Measurements from ENCODE around the gene AHDC1. TPM values are rescaled to one million over a fixed set of nuclear protein-coding genes. Genes with fewer than 3 reads are reported as not detected.

Gene AHDC1
- total RNA-seq, 1 donor from 2014 or later, result 46.6 TPM

DNA sequence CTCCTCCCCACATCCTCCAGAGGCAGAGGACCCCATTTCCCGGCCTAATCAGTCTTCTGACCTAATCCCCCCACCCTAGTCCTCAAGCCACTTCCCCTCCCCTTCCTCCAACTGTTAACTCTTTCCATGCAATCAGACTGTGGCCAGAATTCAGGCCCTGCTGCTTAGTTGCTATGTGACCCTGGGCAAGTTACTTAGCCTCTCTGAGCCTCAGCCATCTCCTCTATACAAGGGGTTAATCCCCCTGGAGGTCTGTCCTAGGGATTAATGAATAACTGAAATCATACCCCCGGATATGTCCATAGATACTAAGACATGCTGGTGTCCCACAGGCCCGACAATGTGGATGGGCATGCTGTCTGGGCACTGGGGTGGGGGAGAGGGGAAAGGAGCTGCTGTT lies 18.3 kb downstream of the AHDC1 start:
- no peak for DNase-seq (ENCODE audit: low read depth)

DNA sequence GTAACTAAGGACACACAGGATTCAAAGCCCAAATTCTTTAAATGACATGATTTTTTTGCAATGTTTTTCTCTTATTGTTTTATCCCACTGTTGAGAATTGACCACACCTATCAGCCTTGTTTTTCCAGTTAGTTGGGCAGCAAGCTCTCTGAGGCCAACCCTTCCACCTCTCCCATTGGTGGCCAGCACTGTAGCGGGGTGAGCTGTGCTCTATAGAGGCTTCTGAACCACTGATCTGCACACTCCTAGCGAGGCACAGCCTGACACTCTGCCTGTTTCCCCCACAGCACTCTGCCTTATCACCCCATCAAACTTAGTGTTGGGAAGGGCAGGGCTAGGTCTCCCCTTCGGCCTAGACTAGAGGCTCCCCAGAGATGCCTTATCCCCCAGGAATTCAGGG lies 19.5 kb downstream of the AHDC1 start:
- no peak for DNase-seq (ENCODE audit: low read depth)

DNA sequence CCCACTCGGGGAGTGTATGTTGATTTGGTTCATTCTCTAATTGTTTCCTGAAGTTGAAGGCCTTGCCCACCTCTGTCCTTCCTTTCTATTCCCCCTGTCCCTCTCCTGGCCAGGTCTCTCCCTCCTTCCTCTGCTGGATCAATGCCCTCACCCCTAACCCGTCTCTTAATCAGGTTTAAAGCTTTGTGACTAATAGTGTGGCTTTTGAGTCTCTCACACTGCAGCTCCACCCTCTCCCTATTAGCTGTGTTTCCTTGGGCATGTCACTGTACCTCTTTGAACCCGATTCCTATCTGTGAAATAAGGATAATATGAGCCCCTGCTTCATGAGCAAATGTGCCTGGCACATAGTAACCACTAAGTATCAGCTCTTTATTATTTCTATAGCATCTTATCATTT lies 20.5 kb downstream of the AHDC1 start:
- DNase-seq (ENCODE audit: low read depth), result no peak

DNA sequence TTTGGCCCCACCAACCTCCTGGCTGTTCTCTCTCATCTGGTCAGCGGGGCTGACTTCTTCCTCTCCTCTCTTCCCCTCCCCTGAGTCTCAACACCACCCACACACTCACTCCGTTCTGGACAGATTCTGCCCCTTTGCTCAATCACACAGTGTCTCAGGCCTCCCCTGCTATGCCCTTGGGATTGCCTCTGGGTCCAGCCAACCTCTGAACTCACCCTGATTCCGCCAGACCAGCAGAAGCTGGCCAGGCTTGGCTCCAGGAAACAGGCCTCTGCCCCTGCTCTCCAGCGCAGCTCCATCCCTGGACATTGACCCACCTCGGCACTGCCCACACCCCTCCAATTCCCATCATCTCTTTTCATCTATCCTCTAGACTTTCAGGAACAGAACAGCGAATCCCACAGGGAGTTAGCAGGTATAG lies 22.1 kb downstream of the AHDC1 start:
- no peak for DNase-seq (ENCODE audit: low read depth)

DNA sequence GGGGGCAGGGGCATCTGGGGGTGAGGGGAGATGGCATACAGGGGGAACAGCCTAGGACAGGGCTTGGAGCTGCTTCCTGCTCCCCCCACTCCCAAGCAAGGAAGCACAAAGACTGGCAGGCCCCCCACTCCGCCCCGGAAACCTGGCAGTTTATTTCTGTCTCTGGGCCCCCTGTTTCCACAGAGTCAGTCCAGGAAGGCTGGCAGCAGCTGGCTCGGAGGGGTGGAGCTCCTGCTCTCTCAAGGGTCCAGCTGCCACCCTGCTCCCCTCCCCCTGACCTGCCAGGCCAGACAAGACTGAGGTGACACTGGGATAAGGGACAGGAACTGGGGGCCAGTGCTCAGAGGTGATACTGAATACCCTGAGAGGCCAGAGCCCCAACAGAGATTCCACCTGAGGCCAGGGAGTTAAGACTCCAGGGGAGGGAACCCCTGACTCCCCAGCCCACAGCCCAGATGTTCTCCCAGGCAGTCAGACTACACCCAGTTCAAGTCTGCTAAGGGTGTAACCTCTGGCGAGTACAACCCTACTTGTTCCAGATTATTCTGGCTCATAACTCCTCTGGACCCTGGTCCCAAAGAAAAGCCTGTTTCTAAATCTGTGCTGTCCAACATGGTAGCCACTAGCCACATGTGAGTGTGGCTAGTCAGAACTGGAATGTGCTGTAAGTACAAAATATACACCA lies 26.3 kb downstream of the AHDC1 start:
- peak; percentile 84 for DNase-seq (ENCODE audit: low read depth)

DNA sequence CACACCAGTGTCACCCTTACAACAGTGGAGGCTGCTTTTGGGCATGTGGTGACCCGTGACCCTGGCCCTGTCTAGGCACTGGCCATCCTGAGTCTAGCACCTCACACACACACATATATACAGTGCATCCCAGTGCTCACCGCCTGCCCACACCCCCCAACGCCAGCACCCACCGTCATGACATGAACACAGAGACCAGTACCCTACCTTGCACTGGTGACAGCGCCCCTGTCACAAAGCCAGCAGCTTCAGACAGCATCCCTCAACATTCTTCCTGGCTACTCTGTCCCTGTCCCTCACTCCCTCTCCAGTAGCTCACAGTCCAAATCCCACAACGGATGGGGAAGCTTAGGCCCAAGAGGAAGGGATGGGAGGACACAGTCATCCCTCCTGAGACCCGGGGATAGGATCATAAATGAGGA lies 27.1 kb downstream of the AHDC1 start:
- DNase-seq (ENCODE audit: low read depth), result peak; percentile 40

DNA sequence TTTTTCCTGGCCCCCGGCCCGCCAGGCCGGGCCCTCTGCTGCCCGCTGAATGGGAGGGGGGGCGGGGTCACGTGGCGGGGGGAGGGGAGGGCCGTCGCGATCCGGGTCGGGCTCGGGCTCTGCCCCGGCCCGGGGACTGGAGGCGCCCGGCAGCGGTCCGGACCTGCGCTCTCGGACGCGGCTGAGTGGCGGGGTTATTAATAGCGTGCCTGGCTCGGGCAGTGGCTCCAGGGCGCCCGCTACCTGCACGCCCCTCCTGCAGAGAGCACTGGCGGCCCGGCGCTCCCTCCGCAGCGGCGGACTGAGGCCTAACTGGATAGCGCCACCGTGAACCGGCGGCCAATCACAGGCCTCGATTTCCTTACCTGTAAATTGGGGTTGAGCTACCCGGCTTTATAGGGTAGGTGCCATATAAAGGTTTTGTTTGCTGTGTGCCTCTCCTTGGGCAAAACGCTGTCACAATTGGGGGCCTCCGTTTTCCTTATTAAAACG lies 28.1 kb downstream of the AHDC1 start:
- peak; percentile 79 for DNase-seq (ENCODE audit: low read depth)

DNA sequence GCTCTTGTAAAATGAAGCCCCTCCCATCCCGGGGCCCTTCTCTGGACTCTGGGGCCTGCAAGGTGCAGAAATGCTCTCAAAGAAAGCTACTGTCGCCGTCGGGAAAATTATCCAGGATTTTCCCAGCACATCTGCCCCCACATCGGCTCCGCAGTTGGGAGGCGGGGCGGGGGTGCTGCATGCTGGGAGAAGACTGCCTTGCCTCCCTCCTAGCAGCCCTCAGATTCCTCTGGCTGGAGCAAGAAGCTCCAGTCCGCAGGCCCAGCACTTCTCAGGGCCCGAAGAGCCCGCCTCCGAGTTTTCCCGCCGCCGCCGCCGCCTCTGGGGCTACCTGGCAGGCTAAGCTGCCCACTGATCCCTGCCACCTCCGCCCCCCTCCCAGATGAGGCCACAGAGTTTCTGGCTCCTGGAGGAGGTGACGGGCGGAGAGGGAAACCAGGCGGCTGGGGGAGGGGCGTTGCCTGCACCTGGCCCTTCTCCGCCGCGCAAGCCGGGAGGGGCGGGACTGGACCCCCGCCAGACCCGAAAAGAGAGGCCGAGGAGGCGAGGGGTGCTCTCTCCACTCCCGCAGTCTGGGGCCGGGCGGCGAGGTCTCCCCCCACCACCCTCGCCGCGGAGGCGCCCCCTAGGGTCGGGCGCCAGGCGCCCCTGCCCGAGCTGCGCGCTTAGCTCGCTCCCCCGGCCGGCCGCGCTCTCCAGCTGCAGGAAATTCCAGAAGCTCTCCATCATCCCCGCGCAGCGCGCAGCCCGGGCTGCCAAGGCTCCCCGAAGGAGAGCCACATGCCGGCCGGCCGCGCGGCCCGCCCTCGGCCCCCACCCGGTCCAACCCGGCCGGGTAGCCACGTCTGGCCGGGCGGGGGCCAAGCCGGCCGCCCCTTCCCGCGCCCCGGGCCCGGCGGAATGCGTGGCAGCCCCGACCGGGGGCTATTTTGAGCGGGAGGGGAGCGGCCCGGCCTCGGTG lies 28.8 kb downstream of the AHDC1 start:
- DNase-seq (ENCODE audit: low read depth), result peak; percentile 87

DNA sequence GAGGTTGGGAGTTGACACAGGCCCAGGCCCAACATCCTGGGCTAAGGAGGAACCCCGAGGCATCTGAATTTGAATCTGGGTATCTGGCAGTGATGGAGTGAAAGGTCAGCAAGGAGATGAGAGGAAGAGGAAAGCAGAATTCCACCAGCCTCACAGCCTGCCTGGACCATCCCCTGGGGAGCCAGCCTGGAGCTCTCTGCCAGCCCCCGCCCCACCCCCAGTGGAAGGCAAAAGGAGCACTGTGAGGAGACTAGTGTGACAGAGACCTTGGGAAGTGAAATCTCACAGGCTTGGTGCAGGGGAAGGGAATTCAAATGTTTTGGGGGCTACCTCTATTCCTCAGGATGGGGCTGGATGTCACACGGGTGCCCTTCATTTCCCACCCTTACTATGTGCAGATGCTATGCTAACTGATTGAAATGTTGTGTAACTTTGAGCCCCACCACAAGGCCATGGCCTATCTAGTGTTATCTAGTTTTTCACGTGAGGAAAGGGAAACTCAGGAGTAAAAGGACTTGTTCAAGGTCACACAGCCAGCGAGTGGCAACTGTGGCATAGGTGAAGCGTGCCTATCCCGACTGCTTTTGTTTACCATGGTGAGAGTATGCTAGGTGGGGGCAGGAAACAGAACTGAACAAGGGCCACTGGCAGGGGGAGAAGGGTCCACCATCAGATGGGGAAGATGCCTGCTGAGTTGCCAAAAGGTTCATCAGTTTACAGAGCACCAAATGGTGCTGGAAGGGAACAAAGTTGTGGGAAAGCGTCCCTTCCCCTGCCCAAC lies 29.8 kb downstream of the AHDC1 start:
- no peak for DNase-seq (ENCODE audit: low read depth)

DNA sequence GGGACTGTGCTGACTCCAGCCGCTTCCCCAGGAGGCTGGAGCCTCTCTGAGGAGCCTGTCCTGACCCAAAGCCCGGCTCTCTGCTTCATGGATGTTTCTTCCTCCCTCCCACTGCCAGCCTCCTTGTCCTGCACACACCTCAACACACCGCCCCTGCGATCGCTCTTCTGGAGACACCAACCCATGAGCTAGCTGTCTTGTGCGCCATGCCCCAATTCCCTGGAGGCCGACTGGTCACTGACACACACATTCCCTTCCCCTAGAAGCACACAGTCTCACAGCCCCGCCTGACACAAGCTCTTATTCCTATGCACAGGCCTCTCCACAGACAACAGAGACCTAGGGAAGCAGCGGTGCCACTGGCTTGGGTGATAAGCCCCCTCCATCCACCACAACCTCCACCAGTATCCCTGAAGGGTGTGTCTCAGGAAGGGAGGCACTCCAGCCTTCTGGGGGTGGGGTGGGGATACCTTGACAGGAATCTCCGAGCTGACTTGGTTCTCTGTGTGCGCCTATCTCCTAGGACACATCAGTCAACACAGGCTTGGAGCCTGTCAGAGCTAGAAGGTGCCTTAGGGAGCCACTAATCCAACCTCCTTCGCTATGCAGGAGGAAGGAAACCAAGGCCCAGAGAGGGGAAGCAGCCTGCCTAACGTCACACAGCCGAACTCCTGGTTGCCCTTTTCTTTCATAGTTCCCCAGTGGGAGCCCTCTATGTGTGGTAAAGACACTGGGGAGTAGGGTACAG lies 31.1 kb downstream of the AHDC1 start:
- DNase-seq (ENCODE audit: low read depth), result peak; percentile 79

DNA sequence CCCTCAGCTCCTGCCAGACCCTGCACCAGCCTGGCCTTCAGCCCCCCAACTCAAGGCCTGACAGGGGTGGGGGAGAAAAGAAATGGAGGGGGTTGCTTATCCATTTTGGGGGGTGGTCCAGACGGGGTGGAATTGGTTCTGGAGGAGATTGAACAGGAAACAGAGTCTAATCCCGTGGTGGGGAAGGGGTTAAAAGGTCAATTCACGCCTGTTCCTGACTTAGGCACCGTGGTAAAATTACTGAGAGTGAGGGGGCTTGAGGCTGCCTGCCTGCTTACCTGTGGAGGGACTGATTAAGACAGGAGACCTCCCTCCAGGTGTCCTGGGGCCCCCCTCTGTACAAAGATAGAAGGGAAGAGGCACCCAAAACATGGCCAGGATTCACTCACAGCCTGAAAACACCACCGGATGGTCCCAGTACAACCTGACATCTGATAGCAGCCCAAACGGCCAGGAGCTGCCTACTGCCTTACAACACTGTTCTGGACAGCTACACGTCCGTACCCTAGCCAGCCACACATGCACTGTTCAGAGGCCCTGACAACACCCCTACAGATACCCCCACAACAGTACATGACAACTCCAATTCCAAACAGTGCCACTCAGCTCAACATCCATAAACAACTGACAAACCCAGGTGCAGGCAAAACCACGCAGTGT lies 31.8 kb downstream of the AHDC1 start:
- peak; percentile 68 for DNase-seq (ENCODE audit: low read depth)

DNA sequence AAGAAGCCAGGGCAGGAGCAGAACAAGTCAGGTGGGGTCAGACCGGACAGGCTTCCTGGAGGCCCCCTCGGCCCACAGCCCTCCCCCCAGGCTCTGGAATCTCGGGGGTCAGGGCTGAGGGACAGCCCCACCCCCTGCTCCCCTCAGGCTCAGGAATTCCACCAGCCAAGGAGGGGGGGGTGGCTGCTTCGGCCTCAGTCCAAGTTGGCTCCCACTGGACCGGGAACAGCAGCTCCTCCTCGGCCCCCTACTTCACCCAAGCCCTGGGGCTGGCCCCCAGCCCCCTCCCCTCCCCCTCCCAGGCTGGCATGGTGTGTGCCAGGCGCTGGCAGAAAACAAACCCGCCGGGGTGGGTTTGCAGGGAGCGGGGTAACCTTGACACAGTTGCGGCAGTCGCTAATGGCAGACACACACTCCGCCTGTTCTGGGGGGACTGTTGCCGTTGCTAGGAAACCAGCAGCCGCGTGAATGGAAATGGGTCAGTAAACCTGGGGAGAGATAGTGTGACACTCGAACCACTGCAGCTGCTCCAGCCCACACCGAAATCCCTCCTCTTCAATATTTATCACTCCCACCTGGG lies 32.4 kb downstream of the AHDC1 start:
- DNase-seq (ENCODE audit: low read depth), result peak; percentile 62

DNA sequence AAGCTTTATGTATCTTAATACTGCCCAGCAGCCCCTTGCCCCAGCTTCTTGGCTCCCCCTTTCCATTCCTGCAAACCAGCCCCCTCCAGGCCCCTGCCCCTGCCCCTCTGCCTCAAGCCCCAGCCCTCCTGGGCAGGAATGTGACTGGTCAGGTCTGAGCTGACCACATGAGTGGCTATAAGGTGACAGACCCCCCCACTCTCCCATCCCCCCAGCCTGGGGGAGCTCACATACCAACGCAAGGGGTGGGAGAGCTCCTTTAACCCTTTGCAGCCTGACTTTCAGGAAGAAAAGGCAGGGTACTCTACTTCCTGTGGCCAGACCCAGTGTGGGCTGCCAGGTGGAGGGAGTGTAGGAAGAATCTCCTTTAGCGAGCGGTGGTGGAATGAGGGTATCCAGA lies 33.2 kb downstream of the AHDC1 start:
- DNase-seq (ENCODE audit: low read depth), result no peak

DNA sequence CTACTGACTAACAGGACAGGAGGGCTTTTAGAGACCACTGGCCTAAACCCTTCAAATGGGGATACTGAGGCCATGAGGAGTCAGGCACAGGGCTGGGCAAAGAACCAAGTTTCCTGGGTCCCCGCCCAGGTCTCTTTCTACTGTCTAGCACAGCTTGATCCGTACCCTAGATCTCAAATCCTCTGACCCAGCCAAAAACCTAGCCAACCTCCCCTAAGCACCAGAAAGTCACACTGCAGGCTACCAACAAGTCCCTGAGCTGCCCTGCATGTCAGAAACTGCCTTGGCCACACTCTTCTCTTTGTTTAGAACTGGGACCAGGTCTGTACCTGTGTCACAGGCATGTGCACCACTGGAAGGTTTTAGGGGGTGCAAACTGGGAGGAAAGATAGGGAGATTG lies 33.6 kb downstream of the AHDC1 start:
- no peak for DNase-seq (ENCODE audit: low read depth)

DNA sequence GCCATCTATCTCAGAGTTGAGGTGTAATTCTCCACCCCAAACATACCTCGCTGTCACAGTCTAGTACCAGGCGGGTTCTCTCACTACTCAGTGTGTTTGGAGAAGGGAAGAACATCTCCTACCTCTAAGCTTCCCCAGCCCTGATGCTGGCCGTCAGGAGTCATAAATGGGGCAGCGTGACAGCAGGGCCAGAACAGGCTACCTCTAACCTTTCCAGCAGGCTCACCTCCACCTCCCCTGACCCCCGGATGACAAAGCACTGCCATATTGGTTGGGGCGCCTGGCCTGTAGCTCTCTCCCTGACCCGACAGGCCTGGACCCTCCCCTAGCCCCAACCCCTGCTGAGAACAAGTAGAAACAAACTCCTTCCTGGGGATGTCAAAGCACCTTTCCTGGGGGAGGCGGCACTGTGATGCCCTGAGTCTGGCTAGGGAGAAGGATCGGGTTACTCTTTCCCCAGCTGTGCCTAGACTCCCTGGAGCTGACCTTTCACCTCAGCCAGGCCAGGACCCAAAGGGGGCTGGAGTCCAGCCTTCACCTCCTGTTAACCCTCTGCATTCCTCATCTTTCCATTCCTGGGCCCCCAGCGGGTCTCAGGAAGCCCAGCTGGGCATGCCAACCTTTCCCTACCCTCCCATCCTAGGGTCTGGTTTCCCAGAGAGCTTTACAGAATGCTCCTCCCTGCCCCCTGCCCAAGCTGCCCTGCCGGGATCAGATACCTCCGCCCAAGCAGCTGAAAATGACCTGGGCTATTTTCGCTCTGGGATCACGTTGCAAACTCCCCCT lies 34.2 kb downstream of the AHDC1 start:
- peak; percentile 66 for DNase-seq (ENCODE audit: low read depth)

DNA sequence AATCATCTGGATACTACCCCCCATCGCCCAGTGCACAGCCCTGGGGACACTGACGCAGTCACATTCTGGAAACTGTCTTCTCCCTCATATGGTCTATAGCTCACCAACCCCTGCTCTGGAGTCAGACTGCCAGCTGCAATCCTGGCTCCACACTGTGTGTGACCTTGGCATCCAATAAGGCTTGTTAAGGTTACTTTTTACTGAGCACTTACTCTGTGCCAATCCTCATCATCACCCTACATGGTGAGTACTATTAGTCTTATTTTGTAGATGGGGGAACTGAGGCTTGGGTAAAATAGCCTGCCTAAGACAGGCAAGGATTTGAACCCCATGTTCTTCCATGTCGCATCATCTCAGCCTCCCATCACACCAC lies 34.9 kb downstream of the AHDC1 start:
- DNase-seq (ENCODE audit: low read depth), result peak; percentile 46

DNA sequence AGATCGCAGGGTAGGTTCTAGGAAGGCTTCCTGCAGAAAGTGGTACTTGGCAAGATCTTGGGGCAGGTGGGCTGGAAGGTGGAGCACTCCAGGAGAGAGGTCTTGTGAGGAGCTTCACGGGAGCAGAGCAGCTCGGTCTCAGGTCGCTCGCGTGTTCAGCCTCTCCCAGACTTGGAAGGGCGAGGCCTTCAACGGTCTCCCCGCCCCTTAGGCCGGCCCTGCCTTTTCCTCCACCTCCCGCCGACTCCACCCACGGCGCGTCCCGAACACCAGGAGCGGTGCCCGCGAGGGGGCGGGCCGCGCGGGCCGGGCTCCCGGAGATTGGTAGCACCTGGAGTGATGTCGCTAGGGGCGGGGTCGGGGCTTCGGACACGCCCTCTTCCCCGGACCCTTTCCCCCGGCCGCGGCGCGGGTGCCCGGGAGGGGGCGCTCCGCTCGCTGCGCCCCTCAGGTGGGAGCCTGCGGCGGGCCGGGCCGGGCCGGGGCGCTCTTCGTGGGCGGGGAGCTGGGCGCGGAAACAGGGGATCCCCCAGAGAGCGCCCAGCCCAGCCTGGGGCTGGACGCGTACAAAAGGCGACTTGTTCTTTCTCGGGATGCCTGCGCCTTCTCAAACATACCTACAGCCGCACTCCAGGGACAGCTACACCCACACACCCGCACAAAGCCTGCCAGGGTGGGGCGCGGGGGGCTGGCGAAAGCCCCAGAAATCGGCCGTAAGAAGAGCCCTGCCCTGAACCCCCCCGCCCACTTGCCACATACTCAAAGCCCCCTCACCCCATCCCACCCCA lies 35.5 kb downstream of the AHDC1 start:
- DNase-seq (ENCODE audit: low read depth), result peak; percentile 70

DNA sequence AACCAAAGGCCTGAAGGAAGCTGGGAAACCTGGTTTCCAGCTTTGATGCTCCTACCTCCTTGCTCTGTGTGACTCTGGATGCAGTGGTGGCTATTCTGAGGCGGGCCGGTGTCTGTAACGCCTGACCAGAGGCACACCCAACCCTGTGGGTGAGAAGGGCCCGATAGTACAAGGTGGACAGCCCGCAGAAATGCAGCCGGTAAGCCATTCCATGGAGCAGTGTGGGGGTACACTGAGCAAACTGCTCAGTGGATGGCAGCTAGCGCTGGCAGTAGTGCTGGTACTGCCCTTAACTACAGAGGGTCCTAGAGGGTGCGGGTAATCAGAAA lies 36.0 kb downstream of the AHDC1 start:
- no peak for DNase-seq (ENCODE audit: low read depth)
